RCC 7860 (cell line): ENCODE results near the gene AMDHD2.

Experiments used
- DNase-seq: peaks from one replicate; pipeline ENCODE4 v3.0.0-alpha.2; 2015; ENCODE audit warnings: low spot score
- FAIRE-seq: peaks from 2 replicates; lab custom pipeline; 2012; peaks lifted over from hg19 to GRCh38; lab: Jason Lieb, UNC

Gene AMDHD2

DNA sequence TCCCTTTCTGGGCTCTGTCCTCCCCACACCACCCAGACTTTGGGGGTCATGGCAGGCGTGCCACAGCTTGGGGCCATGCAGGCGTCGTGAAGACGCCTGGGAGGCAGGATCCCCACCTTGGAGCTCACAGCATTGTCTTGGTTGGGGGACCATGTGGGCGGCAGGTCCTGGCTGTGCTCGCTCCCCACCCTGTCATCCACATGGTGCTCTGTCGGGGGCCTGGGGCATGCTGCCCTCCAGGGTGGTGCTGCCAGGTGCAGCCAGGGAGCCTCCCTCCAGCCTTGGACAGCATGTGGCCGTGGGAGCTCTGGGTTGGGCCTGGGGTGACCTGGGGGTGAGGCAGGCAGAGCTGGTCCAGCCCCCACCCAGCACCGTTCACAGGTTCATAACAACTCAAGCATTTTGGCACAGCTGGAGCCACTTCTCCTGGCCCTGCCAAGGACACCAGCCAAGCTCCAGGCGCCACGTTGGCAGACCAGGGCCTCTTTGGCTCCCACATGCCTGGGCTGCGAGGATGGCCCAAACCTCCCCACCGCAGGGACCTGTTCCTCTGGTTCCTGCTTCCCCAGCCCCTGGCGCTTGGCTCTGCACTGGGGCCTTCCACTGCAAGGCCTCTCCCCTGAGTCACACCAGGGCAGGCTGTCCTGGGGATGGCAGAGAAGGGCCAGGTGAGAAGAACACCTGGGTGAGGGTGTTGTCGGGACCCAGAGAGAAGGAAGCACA is 21.5 kb upstream of the AMDHD2 start:
- FAIRE-seq: no peak
- no peak for DNase-seq

GRCh38 chr16:2499454-2499853 is 20.7 kb upstream of the AMDHD2 start:
- FAIRE-seq: no peak

GRCh38 chr16:2499890-2500429 is 20.2 kb upstream of the AMDHD2 start:
- no peak for DNase-seq
- no peak for FAIRE-seq

More at GRCh38 chr16:2499454-2499853, 20.7 kb upstream of the AMDHD2 start:
- DNase-seq: no peak

DNA sequence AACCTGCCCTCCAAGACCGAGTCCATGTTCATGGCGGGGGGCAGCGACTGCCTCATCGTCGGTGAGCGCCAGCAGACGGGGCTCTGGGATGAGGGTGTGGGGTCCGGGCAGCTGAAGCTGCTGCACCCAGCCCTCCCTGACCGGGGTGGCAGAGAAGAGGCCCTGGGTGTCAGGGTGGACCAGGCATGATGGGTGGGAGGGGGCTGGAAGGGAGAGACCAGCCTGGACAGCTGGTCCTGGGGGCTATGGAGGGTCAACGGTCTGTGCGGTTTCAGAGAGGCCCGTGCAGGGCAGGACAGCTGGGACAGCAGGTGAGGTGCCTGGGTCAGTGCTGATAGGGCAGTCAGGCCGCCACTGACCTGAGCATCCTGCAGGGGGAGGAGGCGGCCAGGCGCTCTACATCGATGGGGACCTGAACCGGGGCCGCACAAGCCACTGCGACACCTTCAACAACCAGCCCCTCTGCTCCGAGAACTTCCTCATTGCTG is 19.7 kb upstream of the AMDHD2 start:
- FAIRE-seq: no peak
- DNase-seq: no peak

GRCh38 chr16:2500918-2501750 is 19.0 kb upstream of the AMDHD2 start:
- no peak for FAIRE-seq
- DNase-seq: peak; percentile 66

DNA sequence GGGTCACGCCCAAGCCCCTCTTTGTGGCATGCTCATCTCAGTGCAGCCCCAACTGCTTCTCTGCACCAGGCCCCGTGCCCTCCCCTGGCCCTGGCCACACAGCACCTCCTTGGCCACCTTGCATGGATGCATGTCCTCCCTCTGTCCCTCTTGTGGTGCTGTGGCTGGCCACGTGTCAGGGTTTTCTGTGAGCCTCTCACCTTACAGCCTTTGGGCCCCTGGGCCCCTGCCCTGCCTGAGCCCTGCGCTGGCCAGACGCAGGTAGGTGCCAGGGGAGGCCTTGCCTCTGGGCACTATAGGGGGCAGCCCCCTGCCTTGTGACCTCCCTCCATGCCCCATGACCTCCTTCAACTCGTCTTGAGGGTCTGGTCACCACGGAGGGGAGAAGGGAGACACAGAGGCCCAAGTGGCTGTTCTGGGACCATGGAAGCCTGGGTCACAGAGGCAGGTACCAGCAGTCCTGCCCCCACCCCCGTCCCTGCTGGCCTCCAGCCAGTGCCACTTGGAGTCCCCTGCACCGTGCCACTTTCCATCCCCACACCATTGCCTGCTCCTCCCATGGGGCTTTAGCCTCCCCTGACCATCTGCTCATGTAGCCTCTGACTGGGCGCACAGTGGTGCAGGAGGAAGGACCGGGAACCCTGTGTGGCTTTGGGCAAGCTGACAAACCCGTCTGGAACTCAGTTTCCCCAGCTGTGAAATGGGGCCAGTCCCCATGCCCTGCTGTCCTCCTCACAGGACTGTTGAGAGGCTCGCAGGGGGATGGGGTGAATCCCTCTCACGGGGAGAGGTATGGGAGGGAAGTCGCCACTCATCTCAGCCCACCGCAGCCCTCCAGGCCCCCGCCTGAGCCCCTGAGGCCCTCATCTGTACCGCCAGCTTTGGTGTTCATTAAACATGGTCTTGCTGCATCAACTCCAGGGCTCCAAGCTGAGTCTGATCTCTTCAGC is 17.9 kb upstream of the AMDHD2 start:
- DNase-seq (no peak), FAIRE-seq (no peak)

- DNase-seq (no peak), FAIRE-seq (no peak)
Measured at GRCh38 chr16:2505695-2506094, 14.5 kb upstream of the AMDHD2 start.

DNA sequence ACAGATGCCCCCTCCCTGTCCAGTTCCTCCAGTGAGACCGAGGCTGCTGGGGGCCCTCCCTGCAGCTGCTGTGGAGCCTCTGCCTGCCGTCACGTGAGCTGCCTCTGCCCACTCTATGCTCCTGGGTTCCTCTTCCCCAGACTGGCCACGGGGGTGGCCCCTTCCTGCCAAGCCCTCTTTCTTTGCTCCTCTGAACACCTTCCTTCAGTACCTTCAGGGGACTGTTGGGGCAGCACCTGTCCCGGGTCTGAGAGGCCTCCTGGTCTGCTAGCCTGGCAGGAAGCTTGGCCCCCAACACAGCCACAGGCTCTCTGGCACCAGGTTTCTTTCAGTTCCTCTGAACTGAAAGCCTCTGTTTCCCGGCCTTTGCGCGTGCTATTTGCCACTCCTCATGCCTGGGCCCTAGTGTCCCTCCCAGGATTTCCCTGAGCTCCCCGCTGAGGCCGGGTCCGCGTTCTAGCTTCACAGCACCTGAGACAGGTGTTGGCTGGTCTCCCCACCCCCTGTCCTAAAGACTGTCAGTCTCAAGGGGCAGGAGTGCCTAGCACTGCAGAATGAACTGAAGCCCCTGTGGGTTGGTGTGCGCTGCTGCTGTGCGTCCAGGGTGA is 13.0 kb upstream of the AMDHD2 start:
- FAIRE-seq: no peak

GRCh38 chr16:2507665-2508064 is 12.5 kb upstream of the AMDHD2 start:
- FAIRE-seq: no peak
- DNase-seq: no peak

More for the DNA sequence above, 13.0 kb upstream of the AMDHD2 start:
- DNase-seq: no peak

DNA sequence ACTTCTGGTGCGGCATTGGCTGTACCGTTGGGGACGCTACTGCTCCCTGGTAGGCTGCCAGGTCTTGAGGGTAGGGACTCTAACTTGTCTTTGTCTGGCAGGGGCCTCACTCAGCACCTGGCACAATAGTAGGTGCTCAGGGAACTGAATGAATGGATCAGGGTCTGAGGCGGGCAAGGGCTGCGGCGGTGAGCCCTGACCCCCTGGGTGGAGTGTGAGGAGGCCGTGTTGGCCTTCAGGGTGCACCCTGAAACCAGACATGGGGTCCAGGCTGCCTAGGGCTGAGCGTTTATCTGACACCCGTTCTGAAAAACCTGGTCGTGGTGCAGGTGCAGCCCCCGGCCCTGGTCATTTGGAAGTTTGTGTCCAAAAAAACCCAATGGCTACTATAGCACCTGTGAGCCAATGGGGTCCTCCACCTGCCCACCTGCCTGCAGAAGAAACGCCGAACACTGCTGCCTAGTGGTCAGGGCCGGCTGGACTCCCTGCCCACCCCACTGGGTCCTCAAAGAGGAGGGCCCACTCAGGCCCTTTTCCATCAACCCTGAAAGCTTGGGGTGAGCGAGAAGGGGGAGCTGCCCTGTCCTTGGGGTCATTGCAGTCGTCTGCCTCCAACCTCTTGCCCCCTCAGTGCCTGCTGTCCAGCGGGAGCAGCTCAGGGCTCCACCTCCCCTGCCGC is 11.3 kb upstream of the AMDHD2 start:
- FAIRE-seq: no peak

GRCh38 chr16:2511128-2511800 is 8.9 kb upstream of the AMDHD2 start:
- no peak for DNase-seq
- FAIRE-seq: no peak

More for the DNA sequence above, 11.3 kb upstream of the AMDHD2 start:
- no peak for DNase-seq

DNA sequence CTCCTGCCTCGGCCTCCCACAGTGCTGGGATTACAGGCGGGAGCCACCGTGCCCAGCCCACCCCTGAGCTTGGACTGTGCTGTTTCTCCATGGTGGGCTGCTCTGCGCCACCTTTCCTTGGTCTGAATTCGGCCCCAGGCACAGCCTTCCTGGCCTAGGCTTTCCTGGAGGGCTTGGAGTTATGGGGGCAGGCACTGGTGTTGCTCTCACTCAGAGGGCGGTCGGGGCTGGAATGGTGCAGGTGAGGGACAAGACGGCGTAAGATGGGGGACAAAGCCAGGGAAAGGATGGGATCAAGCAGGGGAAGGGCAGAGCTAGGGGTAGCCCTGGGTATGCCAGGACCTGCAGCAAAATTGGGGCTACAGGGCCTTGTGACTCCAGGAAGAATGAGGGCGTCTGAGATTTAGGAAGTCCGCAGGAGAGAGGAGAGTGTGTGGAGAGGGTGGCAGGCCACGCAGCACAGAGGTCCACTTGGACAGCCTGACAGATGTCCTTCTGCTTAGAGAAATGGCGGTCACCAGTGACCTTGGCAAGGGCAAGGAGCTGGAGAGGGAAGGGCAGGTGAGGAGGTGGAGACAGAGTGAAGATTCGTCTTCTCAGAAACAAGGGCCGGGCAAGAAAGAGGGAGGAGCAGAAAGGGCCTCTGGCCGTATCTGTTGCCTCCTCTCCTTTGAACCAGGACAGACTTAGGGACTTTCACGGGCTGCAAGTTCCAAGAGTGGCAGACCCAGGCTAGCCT is 8.0 kb upstream of the AMDHD2 start:
- no peak for FAIRE-seq

DNA sequence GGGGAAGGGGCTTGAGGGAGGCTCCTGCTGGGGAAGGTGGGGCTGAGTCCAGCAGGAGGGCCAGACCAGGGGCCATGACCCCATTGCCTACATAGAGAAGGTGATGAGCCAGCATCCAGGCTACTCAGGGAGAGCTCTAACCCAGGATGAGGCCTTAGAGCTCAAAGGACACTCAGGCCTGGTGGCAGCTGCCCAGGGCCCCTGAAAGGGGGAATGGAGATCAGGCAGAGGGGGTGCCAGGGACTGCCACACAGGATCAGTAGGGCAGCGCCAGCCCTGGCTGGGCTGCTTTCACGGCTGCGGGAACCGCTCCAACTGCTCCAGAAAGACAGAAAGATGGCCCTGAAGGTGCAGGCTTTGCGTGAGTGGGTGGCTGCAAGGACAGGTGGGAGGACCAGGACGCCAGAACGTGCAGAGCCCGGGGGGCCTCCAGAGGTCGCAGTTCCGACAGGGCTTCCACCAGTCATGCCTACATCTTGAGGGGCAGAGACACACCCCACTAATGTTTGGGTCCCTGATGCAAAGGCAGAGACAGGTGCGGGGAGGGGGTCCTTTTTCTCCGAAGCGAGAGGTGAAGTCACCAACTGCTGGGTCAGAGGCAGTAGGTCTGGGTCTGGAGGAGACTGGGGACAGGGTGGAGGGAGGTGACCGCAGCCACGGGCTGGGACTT is 7.3 kb upstream of the AMDHD2 start:
- FAIRE-seq (no peak), DNase-seq (no peak)

More for the DNA sequence above, 8.0 kb upstream of the AMDHD2 start:
- DNase-seq: no peak

DNA sequence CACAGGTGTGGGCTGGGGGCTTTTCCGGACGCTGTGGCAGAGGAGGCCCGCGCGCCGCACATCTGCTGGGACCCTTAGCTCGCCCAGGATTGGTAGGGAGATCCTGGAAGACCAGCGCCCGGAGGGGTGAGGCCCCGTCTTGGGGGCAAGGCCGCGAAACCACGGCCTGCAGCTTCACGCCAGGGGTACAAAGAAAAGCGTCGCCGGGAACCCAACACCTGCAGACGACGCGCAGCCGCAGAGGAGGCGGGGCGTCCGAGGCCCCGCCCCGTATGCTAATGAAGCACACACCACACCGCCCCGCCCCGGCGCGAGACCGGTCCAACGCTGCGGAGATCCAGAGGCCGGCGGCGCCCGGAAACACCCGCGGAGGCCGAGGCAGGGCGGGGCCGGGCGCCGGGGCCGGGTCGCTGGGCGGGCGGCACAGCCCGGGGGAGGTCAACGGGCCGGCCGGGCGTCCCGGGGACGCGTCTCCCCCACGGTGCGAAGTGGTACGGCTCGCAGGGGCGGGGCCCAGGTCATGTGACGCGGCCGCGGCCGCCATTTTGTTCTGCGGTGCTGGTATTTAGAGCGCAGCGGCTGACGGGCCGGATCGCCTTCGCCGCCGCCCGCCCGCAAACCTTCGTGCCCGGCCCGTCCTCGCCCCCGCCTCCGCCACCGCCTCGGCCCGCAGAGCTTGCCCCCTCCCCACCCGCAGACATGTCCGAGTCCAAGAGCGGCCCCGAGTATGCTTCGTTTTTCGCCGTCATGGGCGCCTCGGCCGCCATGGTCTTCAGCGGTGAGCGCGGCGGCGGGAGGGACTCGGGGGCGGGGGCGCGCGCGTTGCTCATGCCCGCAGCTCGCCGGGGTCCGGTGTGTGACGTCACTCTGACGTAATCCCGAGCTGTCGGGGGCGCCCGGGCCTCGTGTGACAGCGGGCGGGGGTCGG is 6.5 kb upstream of the AMDHD2 start, which contains the start of gene ATP6V0C:
ATP6V0C (plus strand) TSS at position 548 of the 928 bp plus-strand sequence; CDS start at position 700, 152 bp downstream.
- FAIRE-seq (no peak), DNase-seq (peak; percentile 81)

DNA sequence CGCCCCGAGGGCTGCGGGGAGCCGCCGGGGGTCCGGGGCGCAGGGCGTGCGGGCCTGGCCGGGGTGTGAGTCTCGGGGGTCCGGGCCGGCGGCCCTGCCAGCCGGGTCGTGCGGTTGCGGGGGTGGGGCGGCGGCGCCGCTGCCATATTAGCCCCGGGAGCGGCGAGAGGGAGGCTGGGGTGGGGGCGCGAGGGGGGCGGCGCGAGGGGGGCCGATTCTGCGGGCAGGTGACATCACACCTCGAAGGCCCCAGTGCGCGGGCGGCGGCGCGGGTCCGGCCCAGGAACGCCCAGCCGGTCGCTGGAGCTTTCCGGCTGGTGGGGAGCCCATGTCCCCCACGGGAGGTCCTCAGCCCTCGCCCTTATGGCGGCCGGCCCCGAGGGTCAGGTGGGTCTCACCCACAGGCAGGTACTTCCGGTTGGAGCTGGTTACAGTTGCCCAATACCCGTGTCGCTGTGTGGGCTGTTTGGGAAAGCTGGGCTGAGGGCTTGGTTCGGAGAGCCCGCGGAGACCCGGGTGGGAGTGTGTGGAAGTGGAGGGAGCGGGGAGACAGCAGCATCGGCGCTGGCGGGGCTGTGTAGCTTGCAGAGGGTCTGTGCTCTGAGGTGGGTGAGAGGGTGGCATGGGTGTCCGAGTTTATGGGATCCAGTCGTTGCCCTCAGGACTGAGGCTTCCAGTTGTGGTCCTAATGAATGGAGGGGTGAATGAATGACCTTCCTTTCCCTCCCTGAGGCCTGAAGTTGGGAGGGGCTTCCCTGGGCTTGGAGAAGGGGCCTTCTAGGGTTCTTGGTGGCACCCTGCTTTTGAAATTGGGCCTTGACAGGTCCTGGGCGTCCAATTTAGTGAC is 5.6 kb upstream of the AMDHD2 start:
- FAIRE-seq: no peak
- DNase-seq: no peak
